Measurements from ENCODE around the gene XRCC6. TPM values are rescaled to one million over a fixed set of nuclear protein-coding genes. Genes with fewer than 3 reads are reported as not detected.

The XRCC6 gene
- total and polyA plus RNA-seq, 2 of the 13 experiments (the other 11 are each of a cell fraction or from before 2014, with no cell fraction given) = 124 to 625 TPM

- TF ChIP-seq RFXANK (CRISPR knock-in tag; IDR thresholded peaks at IDR 0.05) (peak; percentile 83; the same call in 1 of the 2 replicates), ZNF629 (CRISPR knock-in tag; conservative IDR thresholded peaks at IDR 0.05) (0 out of 2 replicates have a peak, but pooled peaks have one; percentile 9), FOXO1 (CRISPR knock-in tag; IDR thresholded peaks at IDR 0.05) (no peak), HNF1B (CRISPR knock-in tag; IDR thresholded peaks at IDR 0.05) (peak; percentile 51; the same call in 1 of the 2 replicates), ZNF788 (CRISPR knock-in tag; IDR thresholded peaks at IDR 0.05; ENCODE audit: borderline replicate concordance) (0 out of 2 replicates have a peak, but pooled peaks have one; percentile 34), SIX4 (CRISPR knock-in tag; IDR thresholded peaks at IDR 0.05) (no peak), PPARG (CRISPR knock-in tag; conservative IDR thresholded peaks at IDR 0.05) (no peak), PBX2 (CRISPR knock-in tag; IDR thresholded peaks at IDR 0.05) (peak; percentile 19; the same call in 1 of the 2 replicates), KLF12 (CRISPR knock-in tag; IDR thresholded peaks at IDR 0.05; ENCODE audit: borderline replicate concordance) (no peak), NCOR1 (IDR thresholded peaks at IDR 0.05; ENCODE audit: borderline replicate concordance, low read length) (no peak), ZNF790 (CRISPR knock-in tag; IDR thresholded peaks at IDR 0.05; ENCODE audit: borderline replicate concordance) (no peak), FOXK1 (CRISPR knock-in tag; IDR thresholded peaks at IDR 0.05; ENCODE audit: borderline replicate concordance, low read depth) (no peak), YY1 (IDR thresholded peaks at IDR 0.05; ENCODE audit: insufficient read depth, insufficient replicate concordance, low read depth, low read length) (peak; percentile 82), SRSF9 (IDR thresholded peaks at IDR 0.05; ENCODE audit: borderline replicate concordance, insufficient read depth, low read depth, low read length, poor library complexity, severe bottlenecking) (no peak), NR0B2 (CRISPR knock-in tag; IDR thresholded peaks at IDR 0.05) (no peak; the same call in 1 of the 2 replicates), PCBP1 (IDR thresholded peaks at IDR 0.05; ENCODE audit: borderline replicate concordance, low read depth, low read length) (no peak), NONO (IDR thresholded peaks at IDR 0.05) (no peak), NONO (CRISPR knock-in tag; conservative IDR thresholded peaks at IDR 0.05) (peak; percentile 77; the same call in 1 of the 2 replicates), KLF6 (CRISPR knock-in tag; IDR thresholded peaks at IDR 0.05) (0 out of 2 replicates have a peak, but pooled peaks have one; percentile 40), ARID5B (CRISPR knock-in tag; IDR thresholded peaks at IDR 0.05) (no peak; the same call in 1 of the 2 replicates)
These were observed at the start of gene XRCC6 (continued) for GRCh38 chr22:41621099-41621910.
